Measurements from ENCODE around the gene DLGAP1.

DLGAP1 gene

DNA sequence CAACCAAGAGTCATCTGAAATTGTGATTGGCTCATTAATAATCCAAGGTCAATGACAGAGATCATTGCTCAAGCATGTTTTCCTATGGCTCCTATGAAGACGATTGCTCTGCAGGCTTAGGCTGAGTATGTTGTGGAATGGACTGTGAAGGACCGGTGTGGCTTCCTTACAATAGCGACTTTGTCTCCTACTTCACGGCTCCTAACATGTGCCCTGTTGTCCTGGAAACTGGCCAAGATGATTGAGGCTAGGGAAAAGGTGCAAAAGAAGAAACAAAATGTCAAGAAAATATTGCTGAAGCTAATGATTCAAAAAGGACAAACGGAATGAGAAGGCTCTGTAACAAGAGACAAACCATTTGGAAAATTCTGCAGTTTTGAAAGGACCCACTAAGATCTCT is 24.3 kb downstream of the DLGAP1 start:
- DNase-seq (ENCODE audit: low read depth), result no peak
- no peak overlapping the region for H3K4me3 ChIP-seq (ENCODE audit: low read depth, low read length)
- TF ChIP-seq MYC (IDR thresholded peaks at IDR 0.05; ENCODE audit: low read depth, low read length), result no peak
- TF ChIP-seq, protein P1, sequence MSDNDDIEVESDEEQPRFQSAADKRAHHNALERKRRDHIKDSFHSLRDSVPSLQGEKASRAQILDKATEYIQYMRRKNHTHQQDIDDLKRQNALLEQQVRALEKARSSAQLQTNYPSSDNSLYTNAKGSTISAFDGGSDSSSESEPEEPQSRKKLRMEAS (IDR thresholded peaks at IDR 0.05; ENCODE audit: low read depth, low read length), result no peak
- TF ChIP-seq POLR2A (IDR thresholded peaks at IDR 0.05; ENCODE audit: extremely low read depth, insufficient read length), result no peak
- TF ChIP-seq, protein P2, sequence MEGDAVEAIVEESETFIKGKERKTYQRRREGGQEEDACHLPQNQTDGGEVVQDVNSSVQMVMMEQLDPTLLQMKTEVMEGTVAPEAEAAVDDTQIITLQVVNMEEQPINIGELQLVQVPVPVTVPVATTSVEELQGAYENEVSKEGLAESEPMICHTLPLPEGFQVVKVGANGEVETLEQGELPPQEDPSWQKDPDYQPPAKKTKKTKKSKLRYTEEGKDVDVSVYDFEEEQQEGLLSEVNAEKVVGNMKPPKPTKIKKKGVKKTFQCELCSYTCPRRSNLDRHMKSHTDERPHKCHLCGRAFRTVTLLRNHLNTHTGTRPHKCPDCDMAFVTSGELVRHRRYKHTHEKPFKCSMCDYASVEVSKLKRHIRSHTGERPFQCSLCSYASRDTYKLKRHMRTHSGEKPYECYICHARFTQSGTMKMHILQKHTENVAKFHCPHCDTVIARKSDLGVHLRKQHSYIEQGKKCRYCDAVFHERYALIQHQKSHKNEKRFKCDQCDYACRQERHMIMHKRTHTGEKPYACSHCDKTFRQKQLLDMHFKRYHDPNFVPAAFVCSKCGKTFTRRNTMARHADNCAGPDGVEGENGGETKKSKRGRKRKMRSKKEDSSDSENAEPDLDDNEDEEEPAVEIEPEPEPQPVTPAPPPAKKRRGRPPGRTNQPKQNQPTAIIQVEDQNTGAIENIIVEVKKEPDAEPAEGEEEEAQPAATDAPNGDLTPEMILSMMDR (IDR thresholded peaks at IDR 0.05; ENCODE audit: low read depth, low read length), result no peak

DNA sequence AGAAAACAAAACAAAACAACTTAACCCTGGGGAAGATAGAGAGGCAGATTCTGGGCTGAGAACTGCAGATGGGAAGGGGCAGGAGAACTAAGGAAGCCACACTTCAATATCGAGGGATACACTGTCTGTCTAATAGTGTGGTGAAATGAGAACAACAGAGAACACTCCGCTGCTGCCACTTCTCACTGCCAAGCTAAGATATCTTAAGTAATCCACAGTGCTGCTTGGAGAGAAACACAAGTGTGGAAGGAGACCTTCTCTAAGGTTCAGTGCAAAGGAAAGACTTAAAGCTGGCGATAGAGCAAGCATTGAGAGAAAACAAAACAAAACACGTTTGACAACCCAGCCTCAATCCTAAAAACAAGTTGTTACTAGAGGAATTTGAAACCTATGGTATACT is 37.4 kb downstream of the DLGAP1 start:
- TF ChIP-seq, protein P1 (IDR thresholded peaks at IDR 0.05; ENCODE audit: low read depth, low read length), result no peak
- TF ChIP-seq, protein P2 (IDR thresholded peaks at IDR 0.05; ENCODE audit: low read depth, low read length), result no peak
- no peak for TF ChIP-seq POLR2A (IDR thresholded peaks at IDR 0.05; ENCODE audit: extremely low read depth, insufficient read length)
- TF ChIP-seq MYC (IDR thresholded peaks at IDR 0.05; ENCODE audit: low read depth, low read length), result no peak

DNA sequence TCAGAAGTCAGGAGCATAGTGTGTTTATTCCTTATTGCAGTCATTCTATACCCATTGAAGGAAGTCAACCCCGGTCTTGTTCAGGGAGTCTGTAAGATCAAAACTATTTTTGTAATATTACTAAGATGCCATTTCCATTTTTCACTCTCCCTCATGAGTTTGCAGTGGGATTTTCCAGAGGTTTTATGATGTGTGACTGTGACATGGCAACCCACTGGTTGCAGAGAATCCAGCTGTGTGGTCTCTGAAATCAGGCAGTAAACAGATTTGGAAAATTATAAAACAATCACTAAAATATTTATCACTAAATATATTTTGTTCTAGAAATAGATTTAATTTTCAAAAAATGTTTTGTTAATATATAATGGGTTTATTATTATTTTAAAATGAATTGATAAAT is 38.1 kb downstream of the DLGAP1 start:
- TF ChIP-seq POLR2A (IDR thresholded peaks at IDR 0.05; ENCODE audit: extremely low read depth, insufficient read length) (no peak), MYC (IDR thresholded peaks at IDR 0.05; ENCODE audit: low read depth, low read length) (no peak)
- TF ChIP-seq, protein P2 (IDR thresholded peaks at IDR 0.05; ENCODE audit: low read depth, low read length), result no peak
- TF ChIP-seq, protein P1 (IDR thresholded peaks at IDR 0.05; ENCODE audit: low read depth, low read length), result no peak
- no peak overlapping the region for H3K4me3 ChIP-seq (ENCODE audit: low read depth, low read length)
- DNase-seq (ENCODE audit: low read depth), result no peak

More for the DNA sequence above, 37.4 kb downstream of the DLGAP1 start:
- H3K4me3 ChIP-seq (ENCODE audit: low read depth, low read length), result no peak overlapping the region
- no peak for DNase-seq (ENCODE audit: low read depth)

DNA sequence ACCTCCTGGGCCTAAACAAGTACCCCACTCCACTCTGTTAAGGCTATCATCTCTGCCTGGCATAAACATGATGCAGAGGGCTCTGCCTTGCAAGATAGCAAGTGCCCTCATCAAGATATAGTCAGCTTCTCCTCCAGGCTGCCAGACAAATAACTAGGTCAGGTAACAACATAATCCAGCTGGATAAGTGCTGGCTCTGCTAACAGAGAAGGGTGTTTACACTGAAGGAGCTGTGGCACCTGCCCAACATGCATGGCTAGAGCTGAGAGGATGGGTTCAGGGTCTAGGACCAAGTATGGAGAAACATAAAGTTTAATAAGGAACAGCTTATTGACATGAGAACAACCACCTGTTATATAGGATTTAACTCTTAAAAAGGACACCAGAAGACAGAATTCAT is 42.8 kb downstream of the DLGAP1 start:
- no peak for DNase-seq (ENCODE audit: low read depth)
- no peak overlapping the region for H3K4me3 ChIP-seq (ENCODE audit: low read depth, low read length)
- TF ChIP-seq, protein P2 (IDR thresholded peaks at IDR 0.05; ENCODE audit: low read depth, low read length), result no peak
- TF ChIP-seq, protein P1 (IDR thresholded peaks at IDR 0.05; ENCODE audit: low read depth, low read length), result no peak
- no peak for TF ChIP-seq POLR2A (IDR thresholded peaks at IDR 0.05; ENCODE audit: extremely low read depth, insufficient read length)
- TF ChIP-seq MYC (IDR thresholded peaks at IDR 0.05; ENCODE audit: low read depth, low read length), result no peak

DNA sequence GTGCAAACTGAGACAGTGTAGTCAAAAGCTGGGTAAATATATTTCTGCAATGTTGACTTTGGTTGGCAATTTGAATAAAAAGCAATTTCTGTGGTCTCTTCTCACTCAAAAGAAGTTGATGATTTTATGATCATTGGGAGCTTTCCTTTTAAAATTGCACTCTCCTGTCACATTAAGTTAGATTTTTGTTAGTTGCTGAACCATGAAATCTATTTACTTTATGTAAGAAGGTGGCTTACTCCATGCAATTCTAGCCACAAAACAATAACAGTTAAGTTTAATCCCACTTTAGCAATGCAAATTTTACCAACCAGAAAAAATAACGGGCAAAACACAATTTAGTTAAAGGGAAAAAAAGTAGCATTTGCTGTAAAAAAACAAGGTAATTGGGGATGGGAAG is 48.3 kb downstream of the DLGAP1 start:
- no peak overlapping the region for H3K4me3 ChIP-seq (ENCODE audit: low read depth, low read length)
- DNase-seq (ENCODE audit: low read depth), result no peak

More for the DNA sequence above, 48.3 kb downstream of the DLGAP1 start:
- TF ChIP-seq, protein P2 (IDR thresholded peaks at IDR 0.05; ENCODE audit: low read depth, low read length), result no peak
- TF ChIP-seq POLR2A (IDR thresholded peaks at IDR 0.05; ENCODE audit: extremely low read depth, insufficient read length) (no peak), MYC (IDR thresholded peaks at IDR 0.05; ENCODE audit: low read depth, low read length) (no peak)
- TF ChIP-seq, protein P1 (IDR thresholded peaks at IDR 0.05; ENCODE audit: low read depth, low read length), result no peak

Data from NB4 (cell line).